ENCODE results near the gene KCNJ5. TPM values are rescaled to one million over a fixed set of nuclear protein-coding genes. Genes with fewer than 3 reads are reported as not detected.

Gene KCNJ5
- total RNA-seq, 4 donors from 2014 or later = 0.30 to 1.2 (median 0.76) TPM

DNA sequence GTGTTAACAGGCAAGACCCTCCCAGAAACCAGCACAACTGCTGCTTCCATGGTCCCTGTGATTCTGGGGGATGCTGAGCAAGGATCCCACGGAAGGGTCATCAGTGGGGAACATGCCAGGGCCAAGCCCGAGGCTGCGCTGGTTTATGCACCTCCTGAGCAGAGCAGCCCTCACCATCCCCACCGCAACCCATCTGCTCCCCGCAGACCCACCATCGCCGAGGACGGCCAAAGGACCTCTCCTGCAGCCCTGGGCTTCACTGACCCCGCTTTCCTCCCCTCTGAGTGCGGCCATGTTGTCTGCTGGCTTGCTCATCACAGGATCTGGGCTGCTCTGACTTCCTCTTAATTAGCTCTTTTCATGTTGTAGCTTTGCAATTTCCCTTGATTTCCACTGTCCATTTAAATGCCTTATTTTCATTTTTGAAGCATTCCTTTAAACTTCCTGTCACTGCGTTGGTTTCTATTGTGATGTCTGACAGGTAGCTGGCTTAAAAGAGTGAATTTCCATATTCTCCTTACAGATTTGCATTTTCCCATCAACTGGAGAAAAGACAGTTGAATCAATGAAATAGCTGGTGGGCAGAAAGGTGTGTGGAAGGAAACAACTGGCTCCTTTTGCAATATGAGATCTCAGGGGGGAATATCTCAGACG lies 36.7 kb downstream of the KCNJ5 start:
- Histone ChIP-seq H3K36me3 (no peaks in the 10 kb centered on the region), H3K9me3 (no peaks in the 10 kb centered on the region), H3K27me3 (no peaks in the 10 kb centered on the region), H3K4me3 (no peak overlapping the region), H3K27ac (no peak overlapping the region), H3K4me1 (no peaks in the 10 kb centered on the region)
- no peak for DNase-seq (ENCODE audit: low spot score in 2 of 2)
- TF ChIP-seq POLR2A (IDR thresholded peaks at IDR 0.05) (no peak), EP300 (IDR thresholded peaks at IDR 0.05) (no peak)
- TF ChIP-seq, protein P1, sequence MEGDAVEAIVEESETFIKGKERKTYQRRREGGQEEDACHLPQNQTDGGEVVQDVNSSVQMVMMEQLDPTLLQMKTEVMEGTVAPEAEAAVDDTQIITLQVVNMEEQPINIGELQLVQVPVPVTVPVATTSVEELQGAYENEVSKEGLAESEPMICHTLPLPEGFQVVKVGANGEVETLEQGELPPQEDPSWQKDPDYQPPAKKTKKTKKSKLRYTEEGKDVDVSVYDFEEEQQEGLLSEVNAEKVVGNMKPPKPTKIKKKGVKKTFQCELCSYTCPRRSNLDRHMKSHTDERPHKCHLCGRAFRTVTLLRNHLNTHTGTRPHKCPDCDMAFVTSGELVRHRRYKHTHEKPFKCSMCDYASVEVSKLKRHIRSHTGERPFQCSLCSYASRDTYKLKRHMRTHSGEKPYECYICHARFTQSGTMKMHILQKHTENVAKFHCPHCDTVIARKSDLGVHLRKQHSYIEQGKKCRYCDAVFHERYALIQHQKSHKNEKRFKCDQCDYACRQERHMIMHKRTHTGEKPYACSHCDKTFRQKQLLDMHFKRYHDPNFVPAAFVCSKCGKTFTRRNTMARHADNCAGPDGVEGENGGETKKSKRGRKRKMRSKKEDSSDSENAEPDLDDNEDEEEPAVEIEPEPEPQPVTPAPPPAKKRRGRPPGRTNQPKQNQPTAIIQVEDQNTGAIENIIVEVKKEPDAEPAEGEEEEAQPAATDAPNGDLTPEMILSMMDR (IDR thresholded peaks at IDR 0.05) = no peak
- 73 to 74% methylated on average over 12 of the region's 12 CpGs for WGBS, 2 donors

DNA sequence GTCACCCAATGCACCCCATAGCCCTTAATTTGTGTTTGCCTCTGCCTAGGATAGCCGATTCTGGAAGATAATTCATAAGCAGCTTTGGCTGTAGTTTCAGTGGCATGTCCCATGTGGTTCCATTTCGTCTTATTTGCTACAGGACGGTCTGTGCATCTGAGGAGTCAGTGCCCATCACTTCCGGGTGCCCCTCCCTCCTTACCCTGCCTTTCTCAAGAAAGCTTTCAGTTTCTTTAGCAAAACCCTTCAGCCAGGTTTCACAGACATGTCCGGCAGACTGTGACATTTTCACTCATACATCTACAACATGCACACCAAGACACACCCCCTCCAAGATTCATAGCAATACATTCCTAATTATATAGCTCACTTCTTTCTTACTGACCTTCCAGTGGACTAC lies 37.2 kb downstream of the KCNJ5 start:
- H3K27me3 ChIP-seq = no peaks in the 10 kb centered on the region
- no peaks in the 10 kb centered on the region for H3K36me3 ChIP-seq
- no peak overlapping the region for H3K4me3 ChIP-seq
- H3K27ac ChIP-seq = no peak overlapping the region
- no peaks in the 10 kb centered on the region for H3K4me1 ChIP-seq
- no peaks in the 10 kb centered on the region for H3K9me3 ChIP-seq
- WGBS, 2 donors = 55 to 60% methylated on average over 5 of the region's 5 CpGs
- DNase-seq (ENCODE audit: low spot score in 2 of 2) = no peak
- TF ChIP-seq, protein P1 (IDR thresholded peaks at IDR 0.05) = no peak
- TF ChIP-seq EP300 (IDR thresholded peaks at IDR 0.05) (no peak), POLR2A (IDR thresholded peaks at IDR 0.05) (no peak)

DNA sequence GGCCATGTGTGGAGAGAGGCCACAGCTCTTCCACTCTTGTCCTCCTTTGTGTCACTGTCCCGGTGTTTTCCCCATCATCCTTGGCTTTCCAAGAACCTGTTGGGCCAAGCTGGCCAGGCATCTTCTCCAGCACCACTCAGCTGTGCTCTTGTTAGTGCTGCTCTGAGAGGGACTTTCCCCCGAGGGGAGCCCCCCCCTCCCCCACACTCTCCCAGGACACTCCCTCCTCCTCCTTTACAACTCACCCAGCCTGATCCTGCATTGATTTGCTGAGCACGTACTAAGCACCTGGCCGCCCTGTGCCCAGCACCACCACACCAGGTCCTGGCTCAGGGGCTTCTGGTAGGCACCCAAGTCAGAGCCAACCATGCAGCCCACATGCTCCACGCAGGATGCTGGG lies 38.3 kb downstream of the KCNJ5 start:
- Histone ChIP-seq H3K4me1 (no peaks in the 10 kb centered on the region), H3K36me3 (no peaks in the 10 kb centered on the region), H3K27me3 (no peaks in the 10 kb centered on the region), H3K27ac (no peak overlapping the region), H3K9me3 (no peaks in the 10 kb centered on the region), H3K4me3 (no peak overlapping the region)
- TF ChIP-seq EP300 (IDR thresholded peaks at IDR 0.05) = no peak
- WGBS, 2 donors = 60 to 64% methylated on average over 5 of the region's 5 CpGs
- DNase-seq (ENCODE audit: low spot score in 2 of 2) = no peak

DNA sequence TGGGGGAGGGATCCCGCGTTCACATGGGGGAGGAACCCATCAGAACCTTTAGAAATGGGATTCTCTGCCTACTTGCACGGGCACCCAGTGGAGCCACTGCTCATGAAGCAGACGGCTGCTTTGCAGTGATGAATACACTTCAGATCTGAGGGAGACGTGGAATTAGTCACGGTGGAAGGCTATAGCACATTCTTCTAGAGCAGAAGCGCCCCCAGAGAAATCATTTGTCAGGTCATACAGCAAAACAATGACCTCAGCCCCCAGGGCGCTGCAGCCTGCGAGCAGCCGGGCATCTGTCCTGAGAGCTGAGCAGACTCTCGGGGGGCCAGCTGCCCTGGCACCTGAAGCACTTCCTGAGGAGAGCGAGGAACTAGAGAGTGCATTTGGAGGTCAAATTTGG lies 38.8 kb downstream of the KCNJ5 start:
- H3K4me3 ChIP-seq = no peak overlapping the region
- TF ChIP-seq, protein P1 (IDR thresholded peaks at IDR 0.05) = no peak
- TF ChIP-seq POLR2A (IDR thresholded peaks at IDR 0.05) (no peak), EP300 (IDR thresholded peaks at IDR 0.05) (no peak)
- H3K36me3 ChIP-seq = no peaks in the 10 kb centered on the region
- no peak for DNase-seq (ENCODE audit: low spot score in 2 of 2)
- WGBS, 2 donors = 35 to 52% methylated on average over 11 to 12 of the region's 12 CpGs
- H3K27ac ChIP-seq = no peak overlapping the region
- no peaks in the 10 kb centered on the region for H3K4me1 ChIP-seq
- no peaks in the 10 kb centered on the region for H3K9me3 ChIP-seq
- H3K27me3 ChIP-seq = no peaks in the 10 kb centered on the region

DNA sequence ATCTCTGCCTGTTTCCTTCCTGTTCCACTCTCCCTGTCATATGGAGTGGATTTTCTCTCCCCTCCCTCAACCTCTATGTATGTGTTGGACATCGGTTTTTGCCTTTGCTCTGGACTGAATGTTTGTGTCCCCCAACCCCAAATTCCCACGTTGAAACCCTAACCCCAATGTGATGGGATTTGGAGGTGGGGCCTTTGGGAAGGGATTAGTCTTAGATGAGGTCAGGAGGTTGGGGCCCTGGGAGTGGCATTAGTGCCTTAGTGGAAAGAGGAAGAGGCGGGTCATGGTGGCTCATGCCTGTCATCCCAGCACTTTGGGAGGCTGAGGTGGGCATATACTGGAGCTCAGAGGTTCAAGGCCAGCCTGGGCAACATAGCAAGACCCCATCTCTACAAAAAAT lies 39.9 kb downstream of the KCNJ5 start:
- Histone ChIP-seq H3K27me3 (no peaks in the 10 kb centered on the region), H3K4me1 (no peaks in the 10 kb centered on the region), H3K4me3 (no peak overlapping the region), H3K36me3 (no peaks in the 10 kb centered on the region), H3K9me3 (no peaks in the 10 kb centered on the region), H3K27ac (no peak overlapping the region)
- TF ChIP-seq POLR2A (IDR thresholded peaks at IDR 0.05) (no peak), EP300 (IDR thresholded peaks at IDR 0.05) (no peak)
- TF ChIP-seq, protein P1 (IDR thresholded peaks at IDR 0.05) = no peak
- no peak for DNase-seq (ENCODE audit: low spot score in 2 of 2)
- WGBS, 2 donors = 80 to 81% methylated on average over 3 of the region's 3 CpGs

DNA sequence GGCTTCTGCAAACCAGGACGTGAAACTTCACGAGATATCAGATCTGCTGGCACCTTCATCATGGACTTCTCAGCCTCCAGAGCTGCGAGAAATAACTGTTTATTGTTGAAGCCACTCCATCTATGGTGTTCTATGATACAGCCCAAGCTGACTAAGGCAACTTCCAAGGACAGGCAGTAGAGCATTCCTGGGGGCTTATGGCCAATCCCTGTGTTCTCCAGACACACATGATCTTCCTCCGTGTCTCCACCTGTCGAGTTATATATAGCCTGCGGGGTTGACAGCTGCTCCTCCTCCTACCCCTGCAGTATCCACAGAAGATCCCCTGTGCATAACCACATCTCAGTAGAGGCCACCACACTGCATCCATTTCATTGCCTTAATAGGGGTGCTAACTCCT lies 40.5 kb downstream of the KCNJ5 start:
- no peaks in the 10 kb centered on the region for H3K4me1 ChIP-seq
- no peaks in the 10 kb centered on the region for H3K9me3 ChIP-seq
- DNase-seq (ENCODE audit: low spot score in 2 of 2) = no peak
- TF ChIP-seq POLR2A (IDR thresholded peaks at IDR 0.05) = no peak
- TF ChIP-seq EP300 (IDR thresholded peaks at IDR 0.05) = no peak
- TF ChIP-seq, protein P1 (IDR thresholded peaks at IDR 0.05) = no peak
- no peak overlapping the region for H3K4me3 ChIP-seq
- no peaks in the 10 kb centered on the region for H3K36me3 ChIP-seq
- H3K27ac ChIP-seq = no peak overlapping the region
- WGBS, 2 donors = 84 to 88% methylated on average over 6 of the region's 6 CpGs
- no peaks in the 10 kb centered on the region for H3K27me3 ChIP-seq

Measured in tibial nerve (tissue), 4 donors.